Measurements from ENCODE around the gene PTH1R. TPM values are rescaled to one million over a fixed set of nuclear protein-coding genes. Genes with fewer than 3 reads are reported as not detected.

PTH1R gene
- polyA plus RNA-seq, 1 donor (not counting 4 experiments of a cell fraction or from before 2014, with no cell fraction given) = not detected

GRCh38 chr3:46900356-46900755 is 22.8 kb downstream of the PTH1R start:
- Histone ChIP-seq H3K4me3 (ENCODE audit: control insufficient read depth in 2 of 3, extremely low read depth in 1 of 3, insufficient read depth in 2 of 3, low read depth in 1 of 3, low read length in 3 of 3) (no peak overlapping the region), H3K27ac (ENCODE audit: control insufficient read depth, insufficient read depth, low read length) (no peak overlapping the region), H3K79me2 (ENCODE audit: control insufficient read depth, insufficient read depth, low read length) (no peaks in the 10 kb centered on the region), H3K9me1 (ENCODE audit: control insufficient read depth, extremely low read depth, insufficient read depth, low read length) (no peaks in the 10 kb centered on the region), H3K4me1 (ENCODE audit: control insufficient read depth, extremely low read depth, insufficient read depth, low read length) (peaks cover 9% of the 10 kb centered on the region), H2AFZ (ENCODE audit: control insufficient read depth, low read length) (no peak overlapping the region), H3K9ac (ENCODE audit: control insufficient read depth, extremely low read depth, insufficient read depth, low read length) (no peak overlapping the region), H4K20me1 (ENCODE audit: control insufficient read depth, extremely low read depth, insufficient read depth, low read length) (no peaks in the 10 kb centered on the region), H3K4me2 (ENCODE audit: control insufficient read depth, extremely low read depth, insufficient read depth, low read depth, low read length) (no peak overlapping the region), H3K9me3 (ENCODE audit: control insufficient read depth, low read depth, low read length) (no peaks in the 10 kb centered on the region), H3K27me3 (ENCODE audit: control insufficient read depth, extremely low read depth, insufficient read depth, low read length) (peaks cover 25% of the 10 kb centered on the region), H3K36me3 (ENCODE audit: control insufficient read depth in 2 of 2, extremely low read depth in 1 of 2, insufficient read depth in 2 of 2, low read length in 2 of 2) (no peaks in the 10 kb centered on the region)
- dilution Hi-C loops (cut with MboI; ENCODE audit: extremely low pct_ligation_motif_present, low sequenced_read_pairs) = no loop called here
- DNase-seq (ENCODE audit: low read depth, low spot score) (no peak), FAIRE-seq (no peak)
- TF ChIP-seq CTCF (optimal IDR thresholded peaks at IDR 0.05 in 1 of 3, IDR thresholded peaks at IDR 0.05 in 1 of 3, conservative IDR thresholded peaks at IDR 0.05 in 1 of 3; ENCODE audit: extremely low read depth in 1 of 3, insufficient read depth in 2 of 3, low read length in 3 of 3) (no peak), EZH2 (IDR thresholded peaks at IDR 0.05; ENCODE audit: low read length) (no peak)

GRCh38 chr3:46901061-46901460 is 23.5 kb downstream of the PTH1R start:
- dilution Hi-C loops (cut with MboI; ENCODE audit: extremely low pct_ligation_motif_present, low sequenced_read_pairs) = no loop called here
- Histone ChIP-seq H3K27me3 (ENCODE audit: control insufficient read depth, extremely low read depth, insufficient read depth, low read length) (peaks cover 25% of the 10 kb centered on the region), H2AFZ (ENCODE audit: control insufficient read depth, low read length) (no peak overlapping the region), H3K4me2 (ENCODE audit: control insufficient read depth, extremely low read depth, insufficient read depth, low read depth, low read length) (no peak overlapping the region), H3K4me1 (ENCODE audit: control insufficient read depth, extremely low read depth, insufficient read depth, low read length) (peaks cover 9% of the 10 kb centered on the region), H3K9me3 (ENCODE audit: control insufficient read depth, low read depth, low read length) (no peaks in the 10 kb centered on the region), H3K9ac (ENCODE audit: control insufficient read depth, extremely low read depth, insufficient read depth, low read length) (no peak overlapping the region), H4K20me1 (ENCODE audit: control insufficient read depth, extremely low read depth, insufficient read depth, low read length) (no peaks in the 10 kb centered on the region), H3K79me2 (ENCODE audit: control insufficient read depth, insufficient read depth, low read length) (no peaks in the 10 kb centered on the region), H3K36me3 (ENCODE audit: control insufficient read depth in 2 of 2, extremely low read depth in 1 of 2, insufficient read depth in 2 of 2, low read length in 2 of 2) (no peaks in the 10 kb centered on the region), H3K9me1 (ENCODE audit: control insufficient read depth, extremely low read depth, insufficient read depth, low read length) (no peaks in the 10 kb centered on the region), H3K4me3 (ENCODE audit: control insufficient read depth in 2 of 3, extremely low read depth in 1 of 3, insufficient read depth in 2 of 3, low read depth in 1 of 3, low read length in 3 of 3) (no peak overlapping the region), H3K27ac (ENCODE audit: control insufficient read depth, insufficient read depth, low read length) (no peak overlapping the region)
- TF ChIP-seq CTCF (optimal IDR thresholded peaks at IDR 0.05 in 1 of 3, IDR thresholded peaks at IDR 0.05 in 1 of 3, conservative IDR thresholded peaks at IDR 0.05 in 1 of 3; ENCODE audit: extremely low read depth in 1 of 3, insufficient read depth in 2 of 3, low read length in 3 of 3) (no peak), EZH2 (IDR thresholded peaks at IDR 0.05; ENCODE audit: low read length) (no peak)
- FAIRE-seq (no peak), DNase-seq (ENCODE audit: low read depth, low spot score) (no peak)
